DND-41 (cell line): ENCODE results near the gene SSR3.

Experiments
- CTCF ChIP-seq: IDR thresholded peaks from 2 replicates; pipeline ENCODE4 v1.5.1; 2012; ENCODE audit warnings: borderline replicate concordance, low read length, moderate library complexity, mild to moderate bottlenecking; ENCODE audit not compliant: poor library complexity, severe bottlenecking; ENCODE audit errors: extremely low read depth
- EZH2 ChIP-seq: IDR thresholded peaks from 3 replicates; pipeline ENCODE4 v1.6.1; 2012; ENCODE audit warnings: borderline replicate concordance, low read depth, mild to moderate bottlenecking, moderate library complexity, low read length, inconsistent platforms; ENCODE audit not compliant: severe bottlenecking

GRCh38 chr3:156587760-156588069, 32.8 kb upstream of the SSR3 start:
- TF ChIP-seq EZH2 (no peak), CTCF (no peak)
